ENCODE results near the gene NCAM1. TPM values are rescaled to one million over a fixed set of nuclear protein-coding genes. Genes with fewer than 3 reads are reported as not detected.

Gene NCAM1
- total RNA-seq, 4 donors from 2014 or later: 1.8 to 42.9 (median 10.5) TPM

DNA sequence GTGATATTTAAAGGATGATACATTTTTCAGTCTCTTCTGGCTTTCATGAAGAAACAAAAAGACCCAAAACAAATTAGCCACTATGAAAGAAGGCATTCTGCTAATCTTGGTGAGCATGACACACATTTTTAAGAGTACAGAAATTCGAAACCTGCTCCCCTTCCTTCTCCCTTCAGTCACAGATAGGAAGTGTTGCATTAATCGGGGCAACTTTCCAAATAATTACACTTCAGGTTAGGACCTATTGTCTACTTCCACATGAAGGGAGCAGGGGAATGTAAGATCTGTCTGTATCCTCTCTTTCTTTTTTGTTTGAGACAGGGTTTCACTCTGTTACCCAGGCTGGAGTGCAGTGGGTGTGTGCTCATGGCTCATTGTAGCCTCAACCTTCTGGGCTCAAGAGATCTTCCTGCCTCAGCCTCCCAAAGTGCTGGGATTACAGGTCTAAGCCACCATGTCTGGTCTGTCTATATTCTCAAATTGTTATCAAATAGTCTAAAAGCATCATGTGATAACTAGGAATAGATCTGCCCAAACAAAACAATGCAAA is 45.8 kb downstream of the NCAM1 start:
- TF ChIP-seq POLR2A (IDR thresholded peaks at IDR 0.05): no peak
- TF ChIP-seq, protein P1, sequence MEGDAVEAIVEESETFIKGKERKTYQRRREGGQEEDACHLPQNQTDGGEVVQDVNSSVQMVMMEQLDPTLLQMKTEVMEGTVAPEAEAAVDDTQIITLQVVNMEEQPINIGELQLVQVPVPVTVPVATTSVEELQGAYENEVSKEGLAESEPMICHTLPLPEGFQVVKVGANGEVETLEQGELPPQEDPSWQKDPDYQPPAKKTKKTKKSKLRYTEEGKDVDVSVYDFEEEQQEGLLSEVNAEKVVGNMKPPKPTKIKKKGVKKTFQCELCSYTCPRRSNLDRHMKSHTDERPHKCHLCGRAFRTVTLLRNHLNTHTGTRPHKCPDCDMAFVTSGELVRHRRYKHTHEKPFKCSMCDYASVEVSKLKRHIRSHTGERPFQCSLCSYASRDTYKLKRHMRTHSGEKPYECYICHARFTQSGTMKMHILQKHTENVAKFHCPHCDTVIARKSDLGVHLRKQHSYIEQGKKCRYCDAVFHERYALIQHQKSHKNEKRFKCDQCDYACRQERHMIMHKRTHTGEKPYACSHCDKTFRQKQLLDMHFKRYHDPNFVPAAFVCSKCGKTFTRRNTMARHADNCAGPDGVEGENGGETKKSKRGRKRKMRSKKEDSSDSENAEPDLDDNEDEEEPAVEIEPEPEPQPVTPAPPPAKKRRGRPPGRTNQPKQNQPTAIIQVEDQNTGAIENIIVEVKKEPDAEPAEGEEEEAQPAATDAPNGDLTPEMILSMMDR (IDR thresholded peaks at IDR 0.05): no peak
- H3K9me3 ChIP-seq: no peaks in the 10 kb centered on the region

DNA sequence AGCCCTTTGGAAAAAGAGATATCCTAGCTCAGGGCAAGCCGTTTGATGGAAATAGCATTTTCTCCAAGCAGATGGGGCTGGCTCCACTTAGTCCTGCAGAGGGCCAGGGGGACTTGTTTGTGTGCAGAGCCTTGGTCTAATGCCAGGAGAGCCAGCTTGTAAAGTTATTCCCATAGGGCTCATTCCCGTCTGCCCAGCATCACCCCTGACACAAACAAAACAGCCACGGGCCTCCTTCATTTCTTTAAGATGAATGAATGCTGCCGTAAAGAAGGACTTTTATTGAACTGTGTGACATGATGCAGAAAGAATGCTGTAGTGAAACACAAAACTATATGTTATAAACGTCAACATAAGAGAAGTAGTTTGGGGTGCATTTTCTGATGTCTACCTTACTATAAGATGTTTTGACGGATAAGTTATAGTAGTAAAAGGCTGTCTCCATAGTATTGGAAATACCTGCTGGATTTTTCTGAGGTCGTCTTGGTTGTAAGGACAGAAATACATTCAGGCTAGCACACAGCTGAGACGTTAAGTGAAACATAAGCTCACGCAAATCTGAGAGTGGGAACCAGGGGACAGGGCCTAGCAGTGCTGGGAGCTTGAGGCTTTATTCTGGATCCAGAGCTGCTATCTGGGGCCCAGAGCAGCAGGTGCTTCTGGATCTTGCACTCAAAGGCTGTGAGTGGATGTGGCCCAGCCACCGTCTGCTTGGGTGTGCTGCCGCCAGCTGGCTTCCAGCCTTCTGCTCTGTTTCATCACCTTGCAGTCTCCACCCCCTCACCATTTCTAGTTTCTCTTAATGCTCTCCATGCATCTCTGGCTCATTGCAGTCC is 53.3 kb downstream of the NCAM1 start:
- Histone ChIP-seq H3K27me3 (no peaks in the 10 kb centered on the region), H3K36me3 (no peaks in the 10 kb centered on the region), H3K4me3 (no peak overlapping the region), H3K9me3 (no peaks in the 10 kb centered on the region), H3K27ac (no peak overlapping the region), H3K4me1 (no peaks in the 10 kb centered on the region)
- DNase-seq: no peak
- TF ChIP-seq, protein P1 (IDR thresholded peaks at IDR 0.05): no peak
- TF ChIP-seq POLR2A (IDR thresholded peaks at IDR 0.05): no peak

More for the DNA sequence above, 45.8 kb downstream of the NCAM1 start:
- Histone ChIP-seq H3K27ac (no peak overlapping the region), H3K36me3 (no peaks in the 10 kb centered on the region), H3K27me3 (no peaks in the 10 kb centered on the region), H3K4me3 (no peak overlapping the region), H3K4me1 (no peaks in the 10 kb centered on the region)
- no peak for DNase-seq

DNA sequence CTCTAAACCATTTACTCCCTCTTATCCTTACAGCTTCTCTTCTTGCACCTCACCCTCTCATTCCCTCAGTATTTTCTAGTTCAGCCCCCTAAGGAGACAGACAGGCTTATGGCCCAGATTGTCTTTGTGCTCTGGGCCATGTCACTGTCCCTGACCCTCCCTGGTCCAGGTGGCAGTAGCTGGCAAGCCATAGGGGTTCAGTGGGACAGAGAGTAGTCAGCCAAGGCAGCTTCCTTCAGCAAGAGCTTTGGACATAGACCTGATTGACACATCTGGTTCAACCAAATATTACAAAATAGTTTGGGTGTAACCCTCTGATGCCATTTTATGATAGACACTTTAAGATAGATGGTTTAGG is 53.9 kb downstream of the NCAM1 start:
- Histone ChIP-seq H3K27me3 (no peaks in the 10 kb centered on the region), H3K27ac (no peak overlapping the region), H3K36me3 (no peaks in the 10 kb centered on the region), H3K4me3 (no peak overlapping the region), H3K9me3 (no peaks in the 10 kb centered on the region), H3K4me1 (no peaks in the 10 kb centered on the region)
- DNase-seq: no peak
- TF ChIP-seq POLR2A (IDR thresholded peaks at IDR 0.05): no peak
- TF ChIP-seq, protein P1 (IDR thresholded peaks at IDR 0.05): no peak

DNA sequence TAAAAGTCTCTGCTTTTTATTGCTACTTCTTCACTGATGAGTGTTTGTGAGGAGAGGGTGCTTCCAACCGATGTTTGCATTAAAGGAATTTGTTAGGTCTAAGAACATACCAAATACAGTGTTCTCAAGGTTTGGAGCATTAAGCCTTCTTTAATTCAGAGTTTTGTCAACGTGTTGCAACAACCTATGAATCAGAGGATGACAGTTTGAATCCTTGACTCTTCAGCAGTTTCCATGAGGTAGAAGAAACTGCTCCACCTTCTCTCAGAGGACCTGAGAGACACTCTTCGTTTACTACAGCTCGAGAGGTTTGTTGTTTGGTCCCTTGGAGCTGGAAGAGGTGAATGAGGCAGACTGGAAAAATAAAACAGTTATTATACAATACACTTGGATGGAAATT is 55.7 kb downstream of the NCAM1 start:
- H3K4me3 ChIP-seq: no peak overlapping the region
- H3K9me3 ChIP-seq: no peaks in the 10 kb centered on the region
- no peaks in the 10 kb centered on the region for H3K36me3 ChIP-seq
- no peaks in the 10 kb centered on the region for H3K4me1 ChIP-seq
- H3K27me3 ChIP-seq: no peaks in the 10 kb centered on the region
- no peak for TF ChIP-seq POLR2A (IDR thresholded peaks at IDR 0.05)
- TF ChIP-seq, protein P1 (IDR thresholded peaks at IDR 0.05): no peak
- no peak overlapping the region for H3K27ac ChIP-seq
- DNase-seq: no peak

DNA sequence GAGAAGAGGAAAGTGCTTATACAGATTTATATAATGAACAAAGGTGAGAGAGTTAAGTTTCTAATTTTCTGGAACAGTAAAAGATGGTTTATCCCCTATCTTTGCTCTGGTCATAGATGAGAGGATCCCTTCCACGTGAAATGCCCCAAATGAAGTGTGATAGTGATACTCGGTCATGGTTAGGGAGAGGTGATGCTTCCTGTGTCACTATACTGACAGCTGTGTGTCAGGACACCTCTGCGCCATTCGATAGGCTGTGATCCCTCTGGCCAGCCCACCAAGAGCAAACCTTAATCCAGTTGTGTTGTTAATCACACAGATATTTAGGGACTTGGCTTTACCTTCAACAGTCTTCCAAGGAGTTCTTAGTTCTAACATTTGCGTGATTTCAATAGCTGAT is 57.7 kb downstream of the NCAM1 start:
- H3K4me1 ChIP-seq: no peaks in the 10 kb centered on the region
- H3K27me3 ChIP-seq: no peaks in the 10 kb centered on the region
- H3K27ac ChIP-seq: no peak overlapping the region
- no peak overlapping the region for H3K4me3 ChIP-seq
- no peak for DNase-seq
- TF ChIP-seq POLR2A (IDR thresholded peaks at IDR 0.05): no peak
- TF ChIP-seq, protein P1 (IDR thresholded peaks at IDR 0.05): no peak
- no peaks in the 10 kb centered on the region for H3K9me3 ChIP-seq
- no peaks in the 10 kb centered on the region for H3K36me3 ChIP-seq

Measured in Peyer's patch (tissue), 4 donors.